ENCODE data around the gene ANKRD34B.

GRCh38 chr5:80584770-80585169, 14.7 kb upstream of the ANKRD34B start:
- TF ChIP-seq, protein P1, sequence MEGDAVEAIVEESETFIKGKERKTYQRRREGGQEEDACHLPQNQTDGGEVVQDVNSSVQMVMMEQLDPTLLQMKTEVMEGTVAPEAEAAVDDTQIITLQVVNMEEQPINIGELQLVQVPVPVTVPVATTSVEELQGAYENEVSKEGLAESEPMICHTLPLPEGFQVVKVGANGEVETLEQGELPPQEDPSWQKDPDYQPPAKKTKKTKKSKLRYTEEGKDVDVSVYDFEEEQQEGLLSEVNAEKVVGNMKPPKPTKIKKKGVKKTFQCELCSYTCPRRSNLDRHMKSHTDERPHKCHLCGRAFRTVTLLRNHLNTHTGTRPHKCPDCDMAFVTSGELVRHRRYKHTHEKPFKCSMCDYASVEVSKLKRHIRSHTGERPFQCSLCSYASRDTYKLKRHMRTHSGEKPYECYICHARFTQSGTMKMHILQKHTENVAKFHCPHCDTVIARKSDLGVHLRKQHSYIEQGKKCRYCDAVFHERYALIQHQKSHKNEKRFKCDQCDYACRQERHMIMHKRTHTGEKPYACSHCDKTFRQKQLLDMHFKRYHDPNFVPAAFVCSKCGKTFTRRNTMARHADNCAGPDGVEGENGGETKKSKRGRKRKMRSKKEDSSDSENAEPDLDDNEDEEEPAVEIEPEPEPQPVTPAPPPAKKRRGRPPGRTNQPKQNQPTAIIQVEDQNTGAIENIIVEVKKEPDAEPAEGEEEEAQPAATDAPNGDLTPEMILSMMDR (conservative IDR thresholded peaks at IDR 0.05): no peak
- no peak for TF ChIP-seq ZFX (IDR thresholded peaks at IDR 0.05)

Data from C4-2B (cell line).